GM12865 (cell line): ENCODE results near the gene SLC2A14.
"Not testable (repeated sequence)": the region's sequence is repeated elsewhere in the genome, so short reads cannot be mapped to it uniquely, and the experiment has no call there.

ENCODE experiments used
- DNase-seq: peaks from one replicate; pipeline ENCODE4 v3.0.0; 2010; ENCODE audit warnings: low read depth
- H3K4me3 ChIP-seq: 2 replicates; pipeline ENCODE4 v1.5.1; 2011; ENCODE audit warnings: mild to moderate bottlenecking, low read depth, low read length, control low read depth
- CTCF ChIP-seq: IDR thresholded peaks from 2 replicates; pipeline ENCODE4 v1.5.1; 2011; ENCODE audit warnings: low read length, control low read depth, low read depth, inconsistent platforms; ENCODE audit not compliant: insufficient read depth; ENCODE audit errors: missing control alignments

The SLC2A14 gene

DNA sequence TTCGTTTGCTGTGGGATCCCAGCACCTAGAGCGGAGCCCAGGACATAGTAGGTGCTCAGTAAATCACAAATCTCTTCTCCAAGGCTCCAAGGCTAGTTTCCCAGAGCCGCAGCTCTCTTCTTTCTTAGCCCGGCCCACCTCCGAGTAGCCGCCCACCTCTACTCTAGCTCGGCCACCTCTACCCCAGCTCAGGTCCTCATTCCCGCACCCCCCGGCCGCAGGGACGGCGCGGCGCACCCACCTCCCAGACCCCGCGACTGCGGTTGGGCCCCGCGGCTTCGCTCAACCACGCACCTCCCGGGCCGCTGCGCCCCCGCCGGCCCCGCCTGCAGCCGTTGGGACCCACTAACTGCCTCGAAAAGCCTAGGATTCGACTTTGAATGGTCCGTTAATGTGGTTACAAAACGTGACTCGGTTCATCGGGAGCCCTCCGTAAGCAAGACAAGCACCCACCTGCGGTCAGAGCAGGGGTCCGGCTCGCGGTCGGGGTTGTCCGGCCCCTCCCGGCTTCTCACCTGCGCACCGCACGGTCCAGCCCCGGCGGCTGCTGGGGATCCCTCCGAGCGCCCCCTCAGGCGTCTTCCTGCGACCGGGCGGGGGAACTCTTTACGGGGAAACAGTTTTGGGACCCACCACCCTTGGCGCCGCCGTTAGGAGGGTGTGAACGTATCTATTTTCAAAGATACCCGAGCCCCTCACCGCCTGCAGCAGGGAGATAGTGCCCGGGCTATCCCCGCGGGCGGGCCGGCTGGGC, at the start of gene SLC2A14:
TSS of gene SLC2A14 (minus strand) at position 350 of the 754 bp plus-strand sequence. CDS start 3,035 bp downstream, outside the sequence.
- no peak for DNase-seq
- no peak within 1 kb of the TSS for H3K4me3 ChIP-seq
- no peak for TF ChIP-seq CTCF

DNA sequence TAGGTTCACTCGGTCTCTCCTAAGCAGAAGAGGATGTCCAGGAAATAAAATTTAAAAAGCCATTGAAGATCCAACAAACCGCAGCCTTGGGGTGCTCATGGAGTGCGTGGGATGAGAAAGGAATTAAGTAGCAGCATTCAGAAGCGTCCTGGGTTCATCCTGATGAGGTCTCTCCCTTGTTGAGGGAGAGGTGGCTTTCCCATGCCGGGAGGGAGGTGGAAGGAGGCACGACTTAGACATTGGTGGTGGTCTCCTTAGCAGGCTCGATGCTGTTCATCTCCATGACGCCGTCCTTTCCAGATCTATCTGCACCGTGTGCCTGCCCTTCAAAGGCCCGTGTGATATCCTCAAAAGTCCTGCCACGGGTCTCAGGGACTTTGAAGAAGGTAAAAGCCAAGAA, 48.5 kb upstream of the SLC2A14 start:
- not testable (repeated sequence) for DNase-seq, H3K4me3 ChIP-seq

GRCh38 chr12:7918268-7918590, 45.5 kb upstream of the SLC2A14 start:
- DNase-seq, H3K4me3 ChIP-seq: not testable (repeated sequence)

DNA sequence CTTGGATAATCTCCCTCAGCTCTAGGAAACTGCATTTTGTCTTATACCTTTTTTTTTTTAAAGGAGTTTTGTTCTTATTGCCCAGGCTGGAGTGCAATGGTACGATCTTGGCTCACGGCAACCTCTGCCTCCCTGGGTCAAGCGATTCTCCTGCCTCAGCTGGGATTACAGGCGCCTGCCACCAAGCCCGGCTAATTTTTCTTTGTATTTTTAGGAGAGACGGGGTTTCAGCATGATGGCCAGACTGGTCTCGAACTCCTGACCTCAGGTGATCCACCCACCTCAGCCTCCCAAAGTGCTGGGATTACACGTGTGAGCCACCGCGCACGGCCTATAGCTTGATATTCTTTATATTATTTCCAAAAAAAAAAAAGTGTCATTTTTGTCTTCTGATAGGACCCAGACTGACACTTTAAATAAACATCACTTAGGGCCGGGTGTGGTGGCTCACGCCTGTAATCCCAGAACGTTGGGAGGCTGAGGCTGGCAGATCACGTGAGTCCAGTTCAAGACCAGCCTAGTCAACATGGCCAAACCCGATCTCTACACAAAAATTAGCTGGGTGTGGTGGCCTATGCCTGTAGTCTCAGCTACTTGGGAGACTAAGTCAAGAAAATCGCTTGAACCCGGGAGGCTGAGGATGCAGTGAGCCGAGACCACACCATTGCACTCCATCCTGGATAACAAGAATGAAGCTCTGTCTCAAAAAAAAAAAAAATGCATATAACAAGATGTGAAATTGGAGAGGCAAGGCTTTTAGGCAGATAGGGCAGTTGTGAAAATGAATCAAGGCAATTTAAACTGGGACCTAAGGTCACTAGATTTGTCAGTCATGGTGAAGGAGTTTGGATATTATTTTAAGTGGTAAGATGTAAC, 44.9 kb upstream of the SLC2A14 start:
- no peak for TF ChIP-seq CTCF
- DNase-seq: no peak

GRCh38 chr12:7916936-7917335, 44.2 kb upstream of the SLC2A14 start:
- no peak for TF ChIP-seq CTCF
- no peak for DNase-seq
- no peak overlapping the region for H3K4me3 ChIP-seq

More for the DNA sequence above, 44.9 kb upstream of the SLC2A14 start:
- H3K4me3 ChIP-seq: no peak overlapping the region

GRCh38 chr12:7915661-7916403, 43.1 kb upstream of the SLC2A14 start:
- no peak for DNase-seq
- no peak overlapping the region for H3K4me3 ChIP-seq
- no peak for TF ChIP-seq CTCF

DNA sequence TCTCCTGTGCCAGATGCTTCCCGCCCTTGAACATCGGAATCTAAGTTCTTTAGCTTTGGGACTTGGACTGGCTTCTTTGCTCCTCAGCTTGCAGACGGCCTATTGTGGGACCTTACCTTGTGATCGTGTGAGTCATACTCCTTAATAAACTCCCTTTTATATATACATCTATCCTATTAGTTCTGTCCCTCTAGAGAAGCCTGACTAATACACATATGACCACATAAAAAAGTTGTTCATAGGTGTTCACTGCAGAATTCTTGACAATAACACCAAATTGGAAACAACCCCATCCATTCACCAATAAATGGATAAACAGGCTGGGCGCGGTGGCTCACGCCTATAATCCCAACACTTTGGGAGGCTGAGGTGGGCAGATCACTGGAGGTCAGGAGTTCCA, 37.4 kb upstream of the SLC2A14 start:
- not testable (repeated sequence) for DNase-seq, H3K4me3 ChIP-seq

GRCh38 chr12:7907009-7907408, 34.3 kb upstream of the SLC2A14 start:
- no peak overlapping the region for H3K4me3 ChIP-seq
- TF ChIP-seq CTCF: no peak
- peak; percentile 14 for DNase-seq

DNA sequence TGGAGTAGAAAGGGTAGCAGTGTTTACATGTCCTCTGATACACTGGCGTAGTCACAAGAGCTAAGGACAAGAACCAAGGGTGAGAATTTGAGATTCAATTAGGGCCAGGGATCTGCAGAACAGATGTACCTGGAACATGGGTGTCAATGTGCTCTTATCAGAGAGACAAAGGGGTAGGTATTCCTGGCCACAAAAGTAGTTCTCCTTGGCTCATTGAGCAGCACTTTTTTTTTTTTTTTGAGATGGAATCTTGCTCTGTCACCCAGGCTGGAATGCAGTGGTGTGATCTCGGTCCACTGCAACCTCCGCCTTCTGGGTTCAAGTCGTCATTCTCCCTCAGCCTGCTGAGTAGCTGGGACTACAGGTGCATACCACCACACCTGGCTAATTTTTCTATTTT, 33.6 kb upstream of the SLC2A14 start:
- DNase-seq, H3K4me3 ChIP-seq: not testable (repeated sequence)

GRCh38 chr12:7905600-7906125, 32.9 kb upstream of the SLC2A14 start:
- H3K4me3 ChIP-seq, DNase-seq: not testable (repeated sequence)
